Gastrocnemius medialis (tissue), 4 donors: Measurements from ENCODE around the gene C1QTNF1. TPM values are rescaled to one million over a fixed set of nuclear protein-coding genes. Genes with fewer than 3 reads are reported as not detected.
A peak's percentile ranks its signal among the peaks of the same experiment; 100 is the strongest.

ENCODE experiments used
- ATAC-seq, 2 donors: fragments of 150-250 bp; one replicate each; pipeline ENCODE4 v1.9.1; 2016
- DNase-seq, 2 donors: peaks; one replicate each; pipeline ENCODE4 v3.0.0-alpha.2; 2019
- H3K27ac ChIP-seq, 4 donors: fragments of 200-600 bp; sonication (generic); 1 replicate in 1 of 4; 2 replicates in 3 of 4; pipeline ENCODE4 v1.5.1; 2016 to 2018; ENCODE audit warnings: mild to moderate bottlenecking in 2 of 4, moderate library complexity in 1 of 4
- H3K27me3 ChIP-seq, 3 donors: fragments of 200-600 bp; sonication (generic) in 2 of 3; 1 replicate in 1 of 3; 2 replicates in 2 of 3; pipeline versions ENCODE4 v1.5.1 to v1.6.0; 2016 to 2019; ENCODE audit warnings: mild to moderate bottlenecking in 1 of 3, moderate library complexity in 1 of 3
- H3K36me3 ChIP-seq, 2 donors: fragments of 200-600 bp; sonication (generic) in 1 of 2; one replicate each; pipeline ENCODE4 v1.5.1; 2017 to 2018
- H3K4me1 ChIP-seq, 2 donors: fragments of 200-600 bp; sonication (generic) in 1 of 2; one replicate each; pipeline ENCODE4 v1.5.1; 2016 to 2017; ENCODE audit warnings: mild to moderate bottlenecking in 2 of 2
- H3K4me3 ChIP-seq, 4 donors: fragments of 200-600 bp; sonication (generic) in 3 of 4; 1 replicate in 1 of 4; 2 replicates in 3 of 4; pipeline ENCODE4 v1.5.1; 2016 to 2019; ENCODE audit warnings: mild to moderate bottlenecking in 2 of 4
- H3K9me3 ChIP-seq, 3 donors: fragments of 200-600 bp; sonication (generic) in 2 of 3; 1 replicate in 1 of 3; 2 replicates in 2 of 3; pipeline ENCODE4 v1.5.1; 2016 to 2019
- CTCF ChIP-seq, 5 experiments: fragments of 450-650 bp in 3 of 5; fragments of 200-600 bp in 2 of 5; sonication (generic) in 2 of 5; IDR thresholded peaks in 4 of 5; conservative IDR thresholded peaks in 1 of 5; 1 replicate in 4 of 5; 2 replicates in 1 of 5; pipeline ENCODE4 v1.5.1; 2016 to 2019; ENCODE audit warnings: antibody characterized with exemption in 5 of 5, mild to moderate bottlenecking in 3 of 5, moderate library complexity in 3 of 5
- POLR2A ChIP-seq, 2 donors: fragments of 450-650 bp; IDR thresholded peaks; one replicate each; pipeline ENCODE4 v1.6.1; 2017; ENCODE audit warnings: antibody characterized with exemption in 2 of 2, mild to moderate bottlenecking in 2 of 2, moderate library complexity in 2 of 2
- in situ Hi-C, 4 donors: fragments of 200-750 bp; cut with MboI; loops; one replicate each; pipeline versions ENCODE4 v1.15.0 to v1.8.0; 2017; ENCODE audit warnings: low sequenced_read_pairs in 4 of 4
- intact Hi-C: fragments of 100-400 bp; cut with DNase I; formaldehyde crosslinking; loops from one replicate; pipeline ENCODE4 v1.15.1; 2023; ENCODE audit warnings: low total_unique reads
- total RNA-seq, 4 donors: library from RNA; depleted of rRNA; stranded (reverse); fragments of >200 nt; gene quantifications; one replicate each; pipeline versions ENCODE4 v1.1.0 to v1.2.3, GENCODE V29; 2016

Gene C1QTNF1
- total RNA-seq, 4 donors from 2014 or later: 11.1 to 38.6 (median 21.2) TPM

DNA sequence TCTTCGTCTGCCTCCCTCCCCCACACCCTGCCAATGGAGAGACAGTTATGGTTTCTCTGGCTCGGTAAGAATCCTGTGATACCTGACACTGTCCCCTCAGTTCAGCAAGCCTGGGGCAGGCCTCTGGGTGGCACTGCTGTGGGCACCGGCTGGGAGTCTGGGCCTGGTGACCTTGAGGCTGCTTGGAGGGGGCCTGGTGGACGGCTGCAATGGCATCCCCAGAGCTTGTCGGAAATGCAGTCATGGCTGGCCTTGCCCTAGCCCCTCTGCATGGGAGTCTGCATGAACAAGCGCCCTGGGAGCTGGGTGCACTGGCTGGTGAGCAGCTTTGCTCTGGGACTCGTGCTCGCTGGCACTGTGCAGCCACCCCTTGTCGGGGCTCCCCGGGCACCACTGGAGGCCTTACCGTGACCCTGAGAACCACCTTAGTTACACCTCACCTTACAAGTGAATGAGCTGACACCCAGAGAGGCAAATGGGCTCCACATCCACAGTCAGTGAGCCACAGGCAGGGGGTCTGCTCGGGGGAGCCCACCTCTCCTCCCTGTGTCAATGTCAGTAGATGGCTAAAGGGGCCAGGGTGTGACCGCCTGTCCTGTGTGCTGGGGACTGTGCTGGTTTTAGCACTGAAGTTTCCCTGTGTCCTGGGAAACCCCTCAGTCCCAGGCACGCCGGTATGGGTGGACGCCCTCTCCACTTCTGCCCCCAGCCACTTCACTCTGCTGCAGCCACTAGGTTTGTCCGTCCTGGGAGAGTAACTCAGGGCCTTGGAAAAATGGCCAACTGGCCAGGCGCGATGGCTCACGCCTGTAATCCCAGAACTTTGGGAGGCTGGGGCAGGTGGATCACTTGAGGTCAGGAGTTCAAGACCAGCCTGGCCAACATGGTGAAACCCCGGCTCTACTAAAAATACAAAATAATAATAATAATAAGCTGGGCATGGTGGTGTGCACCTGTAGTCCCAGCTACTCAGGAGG, 45.7 kb upstream of the C1QTNF1 start:
- intact Hi-C loops (loop anchor here (5.0 to 10.0 kb wide), 2 partner anchors 46 to 483 kb away; no protein-coding TSS in a partner anchor), in situ Hi-C loops (no loop called here)
- peak in 1 of 2 donors; percentile 50 for ATAC-seq
- no peak overlapping the region for H3K4me3 ChIP-seq
- H3K4me1 ChIP-seq: peaks cover 23 to 29% of the 10 kb centered on the region in 2 donors
- H3K9me3 ChIP-seq: no peaks in the 10 kb centered on the region
- DNase-seq: peak in 1 of 2 donors; percentile 54
- TF ChIP-seq CTCF (IDR thresholded peaks at IDR 0.05 in 4 of 5, conservative IDR thresholded peaks at IDR 0.05 in 1 of 5) (no peak), POLR2A (IDR thresholded peaks at IDR 0.05) (no peak)
- peak overlapping the region in 1 of 4 donors; percentile 43 for H3K27ac ChIP-seq
- H3K36me3 ChIP-seq: no peaks in the 10 kb centered on the region
- H3K27me3 ChIP-seq: no peaks in the 10 kb centered on the region

GRCh38 chr17:78979780-78980623, 44.0 kb upstream of the C1QTNF1 start, which contains the start of gene LGALS3BP:
LGALS3BP (minus strand) TSS chr17:78979923; CDS start chr17:78977191, 2,732 bp downstream.
- Histone ChIP-seq H3K27me3 (no peaks in the 10 kb centered on the region), H3K36me3 (no peaks in the 10 kb centered on the region), H3K4me3 (peak within 1 kb of the TSS in 3 of 4 donors; percentile 4 to 39 (median 36)), H3K9me3 (no peaks in the 10 kb centered on the region), H3K4me1 (peaks cover 23 to 29% of the 10 kb centered on the region in 2 donors), H3K27ac (peak within 1 kb of the TSS; percentile 18 to 63 (median 38))
- in situ Hi-C loops (no loop called here), intact Hi-C loops (loop anchor here (5.0 to 10.0 kb wide), 2 partner anchors 48 to 485 kb away; no protein-coding TSS in a partner anchor)
- DNase-seq (peak in 1 of 2 donors; percentile 32), ATAC-seq (peak; percentile 61 to 68)
- TF ChIP-seq POLR2A (IDR thresholded peaks at IDR 0.05) (no peak), CTCF (IDR thresholded peaks at IDR 0.05 in 4 of 5, conservative IDR thresholded peaks at IDR 0.05 in 1 of 5) (no peak)

GRCh38 chr17:78980624-78980972, 43.4 kb upstream of the C1QTNF1 start:
- DNase-seq (no peak), ATAC-seq (no peak)
- Histone ChIP-seq H3K9me3 (no peaks in the 10 kb centered on the region), H3K36me3 (no peaks in the 10 kb centered on the region), H3K27me3 (no peaks in the 10 kb centered on the region), H3K4me1 (peaks cover 24 to 29% of the 10 kb centered on the region in 2 donors), H3K27ac (peak overlapping the region in 1 of 4 donors; percentile 63), H3K4me3 (no peak overlapping the region)
- intact Hi-C loops: no loop called here
- TF ChIP-seq POLR2A (IDR thresholded peaks at IDR 0.05): no peak
- TF ChIP-seq CTCF (IDR thresholded peaks at IDR 0.05 in 4 of 5, conservative IDR thresholded peaks at IDR 0.05 in 1 of 5): no peak
- in situ Hi-C loops: no loop called here

DNA sequence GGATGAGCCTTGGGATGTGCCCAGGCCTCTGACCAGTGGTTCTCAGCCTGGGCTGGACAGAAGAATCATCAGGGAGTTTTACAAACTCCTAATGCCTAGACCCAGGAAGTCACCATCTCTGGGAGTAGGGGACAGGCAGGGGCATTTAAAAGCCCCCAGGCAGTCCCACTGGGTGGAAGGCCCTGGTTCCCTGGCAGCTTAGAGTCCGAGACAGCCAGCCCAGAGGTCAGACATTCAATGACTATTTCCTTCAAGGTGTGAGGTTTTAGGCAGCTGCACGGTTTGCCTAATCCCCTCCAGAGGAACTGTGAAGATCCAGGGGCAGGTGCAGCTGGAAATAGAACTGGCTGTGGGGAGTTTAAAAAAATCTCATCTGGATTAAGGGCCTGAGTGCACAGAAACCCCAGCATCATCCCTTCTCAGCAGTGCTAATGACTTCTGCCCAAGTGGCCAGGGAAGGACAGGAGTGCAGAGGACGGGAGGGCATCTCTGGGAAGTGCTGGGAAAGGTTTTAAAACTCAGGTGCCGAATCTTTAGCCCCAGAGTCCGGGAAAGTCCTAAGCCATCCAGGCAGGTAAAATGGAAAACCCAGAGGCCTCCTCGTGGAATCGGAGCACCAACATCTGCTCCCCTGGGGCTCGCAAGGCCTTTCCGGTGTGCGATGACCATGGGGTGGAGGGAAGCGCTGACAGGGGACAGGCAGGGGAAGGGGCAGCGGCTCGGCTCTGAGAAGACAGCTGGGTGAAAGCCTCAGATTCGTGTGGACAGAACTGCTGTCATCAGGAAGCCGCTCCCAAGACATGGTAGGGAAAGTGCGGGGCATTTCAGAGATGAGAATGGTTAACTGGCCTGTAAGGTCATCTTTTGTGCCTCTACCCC, 42.7 kb upstream of the C1QTNF1 start:
- no peak for DNase-seq
- H3K27me3 ChIP-seq: no peaks in the 10 kb centered on the region
- intact Hi-C loops (no loop called here), in situ Hi-C loops (no loop called here)
- TF ChIP-seq POLR2A (IDR thresholded peaks at IDR 0.05) (no peak), CTCF (IDR thresholded peaks at IDR 0.05 in 4 of 5, conservative IDR thresholded peaks at IDR 0.05 in 1 of 5) (no peak)
- no peak overlapping the region for H3K4me3 ChIP-seq
- H3K9me3 ChIP-seq: no peaks in the 10 kb centered on the region
- H3K27ac ChIP-seq: no peak overlapping the region
- ATAC-seq: no peak
- peaks cover 24 to 25% of the 10 kb centered on the region in 2 donors for H3K4me1 ChIP-seq
- H3K36me3 ChIP-seq: no peaks in the 10 kb centered on the region
